D721Med (cell line): ENCODE results near the gene WWC1.

ENCODE experiments used
- DNase-seq: peaks from one replicate; pipeline ENCODE4 v3.0.0; 2011; ENCODE audit warnings: low spot score; ENCODE audit not compliant: insufficient read length
- FAIRE-seq: peaks from 2 replicates; lab custom pipeline; 2011; peaks lifted over from hg19 to GRCh38; lab: Jason Lieb, UNC
- TF ChIP-seq, protein P1 (sequence below): IDR thresholded peaks from 2 replicates; pipeline ENCODE4 v1.5.1; 2012; ENCODE audit warnings: mild to moderate bottlenecking, control low read depth; ENCODE audit not compliant: insufficient read depth; ENCODE audit errors: missing control alignments

The WWC1 gene

DNA sequence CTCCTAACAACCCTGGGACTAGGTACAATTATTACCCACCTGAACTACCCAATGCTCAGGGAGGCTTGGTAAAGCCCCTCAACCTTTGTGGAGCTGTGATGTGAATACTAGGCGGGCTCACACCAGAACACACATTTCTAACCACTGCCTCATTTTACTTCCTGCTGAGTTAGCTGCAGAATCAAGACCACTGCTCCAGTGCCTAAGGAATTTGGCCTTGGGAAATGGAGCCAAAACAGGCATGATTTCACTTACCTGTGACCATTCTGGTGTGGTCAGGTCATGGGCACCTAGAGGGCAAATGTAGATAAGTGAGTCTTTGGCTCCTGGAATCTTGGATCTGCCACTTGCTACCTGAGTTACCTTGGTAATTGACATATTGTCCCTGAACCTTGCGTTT is 5.2 kb downstream of the WWC1 start:
- no peak for FAIRE-seq
- TF ChIP-seq, protein P1, sequence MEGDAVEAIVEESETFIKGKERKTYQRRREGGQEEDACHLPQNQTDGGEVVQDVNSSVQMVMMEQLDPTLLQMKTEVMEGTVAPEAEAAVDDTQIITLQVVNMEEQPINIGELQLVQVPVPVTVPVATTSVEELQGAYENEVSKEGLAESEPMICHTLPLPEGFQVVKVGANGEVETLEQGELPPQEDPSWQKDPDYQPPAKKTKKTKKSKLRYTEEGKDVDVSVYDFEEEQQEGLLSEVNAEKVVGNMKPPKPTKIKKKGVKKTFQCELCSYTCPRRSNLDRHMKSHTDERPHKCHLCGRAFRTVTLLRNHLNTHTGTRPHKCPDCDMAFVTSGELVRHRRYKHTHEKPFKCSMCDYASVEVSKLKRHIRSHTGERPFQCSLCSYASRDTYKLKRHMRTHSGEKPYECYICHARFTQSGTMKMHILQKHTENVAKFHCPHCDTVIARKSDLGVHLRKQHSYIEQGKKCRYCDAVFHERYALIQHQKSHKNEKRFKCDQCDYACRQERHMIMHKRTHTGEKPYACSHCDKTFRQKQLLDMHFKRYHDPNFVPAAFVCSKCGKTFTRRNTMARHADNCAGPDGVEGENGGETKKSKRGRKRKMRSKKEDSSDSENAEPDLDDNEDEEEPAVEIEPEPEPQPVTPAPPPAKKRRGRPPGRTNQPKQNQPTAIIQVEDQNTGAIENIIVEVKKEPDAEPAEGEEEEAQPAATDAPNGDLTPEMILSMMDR, result no peak

DNA sequence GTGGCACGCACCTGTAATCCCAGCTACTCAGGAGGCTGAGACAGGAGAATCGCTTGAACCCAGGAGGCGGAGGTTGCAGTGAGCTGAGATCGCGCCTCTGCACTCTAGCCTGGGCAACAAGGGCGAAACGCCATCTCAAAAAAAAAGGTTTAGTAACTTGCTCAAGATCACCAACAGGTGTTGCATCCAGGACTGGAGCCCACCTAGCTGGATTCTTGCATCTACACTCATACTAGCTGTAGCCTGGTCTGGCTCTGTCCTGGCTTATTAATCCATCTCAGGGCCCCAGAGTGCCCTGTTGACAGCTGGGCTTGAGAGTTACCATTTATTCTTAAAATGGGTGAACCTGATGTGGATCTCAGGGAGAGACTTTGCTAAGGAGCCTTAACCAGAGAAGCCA is 7.5 kb downstream of the WWC1 start:
- FAIRE-seq, result no peak
- TF ChIP-seq, protein P1, result no peak
- DNase-seq, result no peak

More for the DNA sequence above, 5.2 kb downstream of the WWC1 start:
- DNase-seq, result no peak

DNA sequence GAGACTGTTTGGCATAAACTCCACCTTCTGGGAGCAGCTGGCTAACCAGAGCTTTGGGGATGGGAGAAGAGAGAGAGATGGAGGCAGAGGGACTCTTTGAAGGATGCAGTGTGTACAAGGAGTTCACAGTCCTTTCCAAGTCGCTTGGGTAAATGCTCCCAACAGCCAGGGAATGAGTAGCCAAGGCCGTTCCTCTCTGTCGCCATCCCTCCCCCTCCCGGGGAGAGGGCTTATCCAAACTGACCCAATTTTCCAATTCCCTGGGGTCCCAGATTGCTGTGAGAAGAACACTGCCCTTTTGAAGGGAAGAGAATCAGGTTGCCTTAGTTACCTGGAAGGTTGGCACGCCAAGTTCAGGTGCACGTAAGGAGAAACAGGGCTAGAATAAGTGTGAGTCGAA is 7.9 kb downstream of the WWC1 start:
- no peak for DNase-seq
- no peak for FAIRE-seq
- TF ChIP-seq, protein P1, result no peak

DNA sequence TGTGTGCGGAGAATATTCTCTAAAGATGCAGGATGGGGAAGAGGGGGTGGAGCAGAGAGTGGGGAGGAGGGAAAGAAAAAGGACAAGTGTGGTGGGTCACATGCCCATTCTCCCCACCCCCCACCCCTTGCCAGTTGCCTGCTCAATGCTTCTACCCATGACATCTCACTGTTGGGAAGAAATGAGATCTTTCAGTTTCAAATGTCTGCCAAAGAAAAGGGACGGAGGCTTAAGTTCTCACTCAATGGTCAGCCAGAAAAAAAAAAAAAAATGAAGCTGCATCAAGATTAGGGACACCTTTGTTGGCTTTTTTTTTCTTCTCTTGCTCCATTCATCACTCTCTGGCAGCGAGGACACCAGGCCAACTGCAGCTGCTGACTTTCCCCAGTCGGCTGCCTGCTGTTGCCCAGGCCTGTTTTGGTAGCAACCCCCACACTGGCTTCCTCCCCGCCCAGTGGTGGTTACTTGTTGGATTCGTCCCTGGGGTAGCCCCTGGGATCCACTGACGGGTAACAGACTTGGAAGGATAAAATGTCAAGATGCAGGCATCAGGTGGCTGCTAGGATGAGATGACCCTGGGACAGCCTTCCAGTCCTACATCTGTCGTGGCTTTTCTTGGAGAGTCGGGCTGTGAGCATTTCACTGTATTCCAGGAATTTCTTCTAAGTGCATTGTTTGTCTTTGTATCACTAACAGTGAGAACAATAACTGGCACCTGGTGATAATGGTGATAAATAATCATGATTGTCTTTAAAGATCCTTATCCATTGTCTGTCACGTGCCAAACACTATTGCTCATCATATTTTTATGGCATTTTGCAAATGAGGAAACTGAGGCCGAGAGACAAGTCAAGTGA is 9.1 kb downstream of the WWC1 start:
- DNase-seq (no peak), FAIRE-seq (no peak)
- TF ChIP-seq, protein P1, result no peak

DNA sequence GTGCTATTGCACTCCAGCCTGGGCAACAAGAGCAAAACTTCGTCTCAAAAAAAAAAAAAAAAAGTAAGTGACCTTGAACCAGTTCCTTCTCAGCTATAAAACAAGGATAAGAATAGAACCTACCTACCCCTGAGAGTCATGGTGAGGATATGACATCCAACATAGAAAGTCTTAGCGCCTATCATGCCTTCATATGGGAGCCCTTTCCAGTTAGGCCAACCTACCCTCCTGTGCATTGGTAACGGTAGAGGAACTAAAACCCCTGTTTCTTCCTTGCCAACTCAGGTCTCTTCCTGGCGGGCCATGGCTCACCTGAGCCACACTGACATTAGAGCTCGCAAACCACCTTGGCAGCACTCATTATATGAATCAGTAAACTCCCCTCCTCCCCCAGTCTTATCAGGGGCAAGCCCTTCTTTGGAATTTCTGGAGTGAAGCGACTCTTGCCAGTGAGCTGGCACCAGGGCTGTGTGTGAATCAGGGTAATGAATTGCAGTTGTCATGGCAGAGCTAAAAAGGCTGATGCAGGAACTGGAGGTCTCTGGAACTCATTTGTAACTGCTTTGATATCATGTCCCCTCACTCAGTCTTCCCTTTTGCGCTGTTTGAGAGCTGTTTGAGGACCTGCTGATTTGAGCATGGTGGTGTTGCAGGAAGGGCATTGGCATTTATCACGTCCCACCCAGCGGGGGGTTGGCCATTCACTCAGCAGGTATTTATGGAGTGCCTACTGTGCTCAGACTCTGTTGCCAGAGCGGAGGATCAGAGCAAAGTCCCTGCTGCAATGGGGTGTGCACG is 10.3 kb downstream of the WWC1 start:
- DNase-seq (no peak), FAIRE-seq (no peak)
- TF ChIP-seq, protein P1, result no peak

DNA sequence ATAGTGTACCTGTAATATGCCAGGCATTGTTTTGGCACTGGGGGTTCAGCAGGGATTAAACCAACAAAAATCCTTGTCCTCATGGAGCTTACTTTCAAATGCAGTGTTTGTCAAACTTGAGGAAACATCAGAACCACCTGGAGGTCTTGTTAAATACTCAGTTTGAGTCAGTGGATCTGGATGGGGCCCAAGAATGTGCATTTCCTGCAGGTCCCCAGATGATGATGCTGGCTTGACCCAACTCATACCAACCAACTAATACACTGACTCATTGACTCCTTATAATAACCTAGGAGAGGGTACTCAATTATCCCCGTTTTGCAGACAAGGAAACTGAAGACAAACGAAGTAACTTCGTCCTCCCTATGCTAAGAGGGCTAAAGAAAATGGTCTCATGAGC is 11.3 kb downstream of the WWC1 start:
- no peak for DNase-seq
- no peak for FAIRE-seq
- TF ChIP-seq, protein P1, result no peak
